ENCODE measurements around the gene EFTUD2. TPM values are rescaled to one million over a fixed set of nuclear protein-coding genes. Genes with fewer than 3 reads are reported as not detected.

Gene EFTUD2
- total and polyA plus RNA-seq, 9 of the 15 experiments (the other 6 are each of a cell fraction or from before 2014, with no cell fraction given) = 65.8 to 362 (median 218) TPM

DNA sequence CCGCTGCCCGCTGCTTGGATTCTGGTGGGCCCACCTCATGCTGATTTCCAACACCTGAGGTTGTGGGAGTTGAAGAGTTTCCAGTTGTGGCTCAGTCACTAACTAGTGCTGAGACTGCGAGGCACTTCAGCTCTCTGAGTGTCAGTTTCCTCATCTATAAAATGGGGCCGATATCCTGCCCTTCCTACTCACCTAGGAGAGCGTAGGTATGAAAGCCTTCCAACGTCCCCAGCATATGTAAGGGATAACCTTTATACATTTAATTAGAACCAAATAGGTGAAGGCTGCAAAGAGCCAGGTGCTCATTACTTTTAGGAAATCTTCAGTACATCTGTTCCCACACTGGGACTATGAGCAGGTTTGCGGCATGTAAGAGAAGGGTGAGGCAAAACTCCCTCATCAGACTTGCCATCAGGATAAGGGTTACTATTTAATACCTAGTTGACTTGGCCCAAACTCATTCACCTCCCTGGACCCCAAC lies 49.1 kb upstream of the EFTUD2 start (continued):
- TF ChIP-seq SMARCA5 (IDR thresholded peaks at IDR 0.05) (0 out of 2 replicates have a peak, but pooled peaks have one; percentile 62), KDM1A (IDR thresholded peaks at IDR 0.05) (peak; percentile 33 to 59; a peak in 2 of 4 replicates), ZNF41 (CRISPR knock-in tag; conservative IDR thresholded peaks at IDR 0.05) (no peak), ZNF232 (CRISPR knock-in tag; IDR thresholded peaks at IDR 0.05) (peak; percentile 16; the same call in 1 of the 2 replicates), SLC30A9 (CRISPR knock-in tag; IDR thresholded peaks at IDR 0.05) (no peak), KLF10 (CRISPR knock-in tag; IDR thresholded peaks at IDR 0.05) (no peak)
- TF ChIP-seq, protein P1, sequence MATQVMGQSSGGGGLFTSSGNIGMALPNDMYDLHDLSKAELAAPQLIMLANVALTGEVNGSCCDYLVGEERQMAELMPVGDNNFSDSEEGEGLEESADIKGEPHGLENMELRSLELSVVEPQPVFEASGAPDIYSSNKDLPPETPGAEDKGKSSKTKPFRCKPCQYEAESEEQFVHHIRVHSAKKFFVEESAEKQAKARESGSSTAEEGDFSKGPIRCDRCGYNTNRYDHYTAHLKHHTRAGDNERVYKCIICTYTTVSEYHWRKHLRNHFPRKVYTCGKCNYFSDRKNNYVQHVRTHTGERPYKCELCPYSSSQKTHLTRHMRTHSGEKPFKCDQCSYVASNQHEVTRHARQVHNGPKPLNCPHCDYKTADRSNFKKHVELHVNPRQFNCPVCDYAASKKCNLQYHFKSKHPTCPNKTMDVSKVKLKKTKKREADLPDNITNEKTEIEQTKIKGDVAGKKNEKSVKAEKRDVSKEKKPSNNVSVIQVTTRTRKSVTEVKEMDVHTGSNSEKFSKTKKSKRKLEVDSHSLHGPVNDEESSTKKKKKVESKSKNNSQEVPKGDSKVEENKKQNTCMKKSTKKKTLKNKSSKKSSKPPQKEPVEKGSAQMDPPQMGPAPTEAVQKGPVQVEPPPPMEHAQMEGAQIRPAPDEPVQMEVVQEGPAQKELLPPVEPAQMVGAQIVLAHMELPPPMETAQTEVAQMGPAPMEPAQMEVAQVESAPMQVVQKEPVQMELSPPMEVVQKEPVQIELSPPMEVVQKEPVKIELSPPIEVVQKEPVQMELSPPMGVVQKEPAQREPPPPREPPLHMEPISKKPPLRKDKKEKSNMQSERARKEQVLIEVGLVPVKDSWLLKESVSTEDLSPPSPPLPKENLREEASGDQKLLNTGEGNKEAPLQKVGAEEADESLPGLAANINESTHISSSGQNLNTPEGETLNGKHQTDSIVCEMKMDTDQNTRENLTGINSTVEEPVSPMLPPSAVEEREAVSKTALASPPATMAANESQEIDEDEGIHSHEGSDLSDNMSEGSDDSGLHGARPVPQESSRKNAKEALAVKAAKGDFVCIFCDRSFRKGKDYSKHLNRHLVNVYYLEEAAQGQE (IDR thresholded peaks at IDR 0.05; ENCODE audit: borderline replicate concordance) = no peak
- TF ChIP-seq, protein P1 (CRISPR knock-in tag; IDR thresholded peaks at IDR 0.05; ENCODE audit: low read depth) = no peak
- TF ChIP-seq, protein P2, sequence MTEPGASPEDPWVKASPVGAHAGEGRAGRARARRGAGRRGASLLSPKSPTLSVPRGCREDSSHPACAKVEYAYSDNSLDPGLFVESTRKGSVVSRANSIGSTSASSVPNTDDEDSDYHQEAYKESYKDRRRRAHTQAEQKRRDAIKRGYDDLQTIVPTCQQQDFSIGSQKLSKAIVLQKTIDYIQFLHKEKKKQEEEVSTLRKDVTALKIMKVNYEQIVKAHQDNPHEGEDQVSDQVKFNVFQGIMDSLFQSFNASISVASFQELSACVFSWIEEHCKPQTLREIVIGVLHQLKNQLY (CRISPR knock-in tag; conservative IDR thresholded peaks at IDR 0.05) = no peak
- TF ChIP-seq, protein P3, sequence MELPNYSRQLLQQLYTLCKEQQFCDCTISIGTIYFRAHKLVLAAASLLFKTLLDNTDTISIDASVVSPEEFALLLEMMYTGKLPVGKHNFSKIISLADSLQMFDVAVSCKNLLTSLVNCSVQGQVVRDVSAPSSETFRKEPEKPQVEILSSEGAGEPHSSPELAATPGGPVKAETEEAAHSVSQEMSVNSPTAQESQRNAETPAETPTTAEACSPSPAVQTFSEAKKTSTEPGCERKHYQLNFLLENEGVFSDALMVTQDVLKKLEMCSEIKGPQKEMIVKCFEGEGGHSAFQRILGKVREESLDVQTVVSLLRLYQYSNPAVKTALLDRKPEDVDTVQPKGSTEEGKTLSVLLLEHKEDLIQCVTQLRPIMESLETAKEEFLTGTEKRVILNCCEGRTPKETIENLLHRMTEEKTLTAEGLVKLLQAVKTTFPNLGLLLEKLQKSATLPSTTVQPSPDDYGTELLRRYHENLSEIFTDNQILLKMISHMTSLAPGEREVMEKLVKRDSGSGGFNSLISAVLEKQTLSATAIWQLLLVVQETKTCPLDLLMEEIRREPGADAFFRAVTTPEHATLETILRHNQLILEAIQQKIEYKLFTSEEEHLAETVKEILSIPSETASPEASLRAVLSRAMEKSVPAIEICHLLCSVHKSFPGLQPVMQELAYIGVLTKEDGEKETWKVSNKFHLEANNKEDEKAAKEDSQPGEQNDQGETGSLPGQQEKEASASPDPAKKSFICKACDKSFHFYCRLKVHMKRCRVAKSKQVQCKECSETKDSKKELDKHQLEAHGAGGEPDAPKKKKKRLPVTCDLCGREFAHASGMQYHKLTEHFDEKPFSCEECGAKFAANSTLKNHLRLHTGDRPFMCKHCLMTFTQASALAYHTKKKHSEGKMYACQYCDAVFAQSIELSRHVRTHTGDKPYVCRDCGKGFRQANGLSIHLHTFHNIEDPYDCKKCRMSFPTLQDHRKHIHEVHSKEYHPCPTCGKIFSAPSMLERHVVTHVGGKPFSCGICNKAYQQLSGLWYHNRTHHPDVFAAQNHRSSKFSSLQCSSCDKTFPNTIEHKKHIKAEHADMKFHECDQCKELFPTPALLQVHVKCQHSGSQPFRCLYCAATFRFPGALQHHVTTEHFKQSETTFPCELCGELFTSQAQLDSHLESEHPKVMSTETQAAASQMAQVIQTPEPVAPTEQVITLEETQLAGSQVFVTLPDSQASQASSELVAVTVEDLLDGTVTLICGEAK (IDR thresholded peaks at IDR 0.05) = no peak
- TF ChIP-seq, protein P3 (CRISPR knock-in tag; IDR thresholded peaks at IDR 0.05) = no peak

Measured in K562 (cell line).